ENCODE results near the gene SERTAD4. TPM values are rescaled to one million over a fixed set of nuclear protein-coding genes. Genes with fewer than 3 reads are reported as not detected.
"Not testable (repeated sequence)": the region's sequence is repeated elsewhere in the genome, so short reads cannot be mapped to it uniquely, and the experiment has no call there.

The SERTAD4 gene
- 10 to 100 TPM in 1 of 6 donors, 1 to 10 TPM in 5; 2.0 to 11.5 (median 5.5) TPM for total RNA-seq

DNA sequence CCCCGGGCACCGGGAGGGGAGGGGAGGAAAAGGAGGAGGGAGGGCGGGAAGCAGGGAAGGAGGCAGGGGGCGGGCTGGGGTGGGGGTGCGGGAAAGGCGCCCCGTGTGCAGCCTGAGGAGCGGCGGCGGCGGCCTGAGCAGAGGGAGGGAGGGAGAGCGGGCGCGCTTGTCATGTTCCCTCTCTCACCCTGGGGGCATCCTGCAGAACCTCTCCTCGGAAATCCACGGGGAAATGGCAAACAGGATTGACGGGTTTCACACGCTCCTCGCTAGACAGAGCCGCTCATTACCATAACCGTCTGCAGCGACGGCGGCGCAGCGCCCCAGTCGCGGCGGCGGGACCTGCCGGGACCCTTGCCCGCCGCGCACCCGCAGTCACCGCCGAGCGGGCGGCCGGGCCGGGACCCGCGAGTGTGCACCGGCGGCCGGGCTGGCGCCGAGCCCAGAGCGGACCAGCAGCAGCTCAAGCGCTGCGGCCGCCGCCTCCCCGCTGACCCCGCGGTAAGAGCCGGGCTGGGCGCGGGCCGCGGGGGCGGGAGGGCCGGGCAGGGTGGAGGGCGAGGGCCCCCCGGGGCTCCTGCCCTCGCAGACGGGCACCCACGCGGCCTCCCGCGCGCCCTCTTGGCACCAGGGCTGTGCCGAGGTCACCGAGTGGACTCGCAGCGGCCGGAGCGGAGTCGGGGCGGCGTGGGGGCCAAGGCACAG, at the start of gene SERTAD4:
TSS of gene SERTAD4 (plus strand) at position 286 of the 705 bp plus-strand sequence. CDS start 5,165 bp downstream, outside the sequence.
- WGBS, 2 donors, result 1% methylated on average over 54 of the region's 81 CpGs; no CpG with 5 or more reads in 1 of the 2 donors
- peak; percentile 28 to 33 for ATAC-seq (ENCODE audit: low FRiP score in 2 of 2)
- TF ChIP-seq EP300 (IDR thresholded peaks at IDR 0.05), result no peak
- TF ChIP-seq POLR2A (IDR thresholded peaks at IDR 0.05), result peak in 1 of 4 donors; percentile 18
- TF ChIP-seq, protein P1, sequence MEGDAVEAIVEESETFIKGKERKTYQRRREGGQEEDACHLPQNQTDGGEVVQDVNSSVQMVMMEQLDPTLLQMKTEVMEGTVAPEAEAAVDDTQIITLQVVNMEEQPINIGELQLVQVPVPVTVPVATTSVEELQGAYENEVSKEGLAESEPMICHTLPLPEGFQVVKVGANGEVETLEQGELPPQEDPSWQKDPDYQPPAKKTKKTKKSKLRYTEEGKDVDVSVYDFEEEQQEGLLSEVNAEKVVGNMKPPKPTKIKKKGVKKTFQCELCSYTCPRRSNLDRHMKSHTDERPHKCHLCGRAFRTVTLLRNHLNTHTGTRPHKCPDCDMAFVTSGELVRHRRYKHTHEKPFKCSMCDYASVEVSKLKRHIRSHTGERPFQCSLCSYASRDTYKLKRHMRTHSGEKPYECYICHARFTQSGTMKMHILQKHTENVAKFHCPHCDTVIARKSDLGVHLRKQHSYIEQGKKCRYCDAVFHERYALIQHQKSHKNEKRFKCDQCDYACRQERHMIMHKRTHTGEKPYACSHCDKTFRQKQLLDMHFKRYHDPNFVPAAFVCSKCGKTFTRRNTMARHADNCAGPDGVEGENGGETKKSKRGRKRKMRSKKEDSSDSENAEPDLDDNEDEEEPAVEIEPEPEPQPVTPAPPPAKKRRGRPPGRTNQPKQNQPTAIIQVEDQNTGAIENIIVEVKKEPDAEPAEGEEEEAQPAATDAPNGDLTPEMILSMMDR (IDR thresholded peaks at IDR 0.05), result peak in 2 of 6 experiments; percentile 9 to 15
- Histone ChIP-seq H3K4me3 (peak within 1 kb of the TSS; percentile 49 to 70 (median 60)), H3K9me3 (no peaks in the 10 kb centered on the region), H3K4me1 (peaks cover 12 to 35% (median 25%) of the 10 kb centered on the region in 4 donors), H3K27me3 (peaks cover 0 to 18% (median 0%) of the 10 kb centered on the region in 4 donors), H3K27ac (peak within 1 kb of the TSS; percentile 72 to 85 (median 81)), H3K36me3 (no peaks in the 10 kb centered on the region)
- DNase-seq, result peak; percentile 51 to 91

DNA sequence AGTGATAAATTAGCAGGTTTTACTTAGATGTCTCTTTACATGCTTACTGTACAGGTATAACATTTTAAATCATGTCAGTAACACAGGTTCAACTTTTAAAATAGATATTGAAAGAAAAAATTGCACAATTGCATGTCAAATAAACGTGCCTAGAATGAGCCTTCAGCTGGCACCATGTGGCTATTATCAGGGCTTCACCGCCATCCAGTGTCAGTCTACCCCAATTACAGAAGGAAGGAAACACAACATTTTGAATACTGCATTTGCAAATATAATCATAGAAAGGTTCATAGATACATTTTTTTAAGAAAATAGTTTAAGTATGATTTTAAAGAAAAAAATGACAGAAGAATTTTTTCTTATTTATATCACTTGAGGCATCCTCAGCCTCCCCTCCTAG, 47.5 kb upstream of the SERTAD4 start:
- Histone ChIP-seq H3K36me3 (no peaks in the 10 kb centered on the region), H3K4me1 (no peaks in the 10 kb centered on the region), H3K9me3 (no peaks in the 10 kb centered on the region), H3K4me3 (no peak overlapping the region), H3K27me3 (no peaks in the 10 kb centered on the region), H3K27ac (no peak overlapping the region)
- TF ChIP-seq EP300 (IDR thresholded peaks at IDR 0.05) (no peak), POLR2AphosphoS5 (IDR thresholded peaks at IDR 0.05) (no peak), POLR2A (IDR thresholded peaks at IDR 0.05) (no peak)
- TF ChIP-seq, protein P1 (IDR thresholded peaks at IDR 0.05), result no peak
- 54 to 57% methylated on average over 2 of the region's 2 CpGs for WGBS, 2 donors
- DNase-seq (no peak), ATAC-seq (ENCODE audit: low FRiP score in 2 of 2) (no peak)

DNA sequence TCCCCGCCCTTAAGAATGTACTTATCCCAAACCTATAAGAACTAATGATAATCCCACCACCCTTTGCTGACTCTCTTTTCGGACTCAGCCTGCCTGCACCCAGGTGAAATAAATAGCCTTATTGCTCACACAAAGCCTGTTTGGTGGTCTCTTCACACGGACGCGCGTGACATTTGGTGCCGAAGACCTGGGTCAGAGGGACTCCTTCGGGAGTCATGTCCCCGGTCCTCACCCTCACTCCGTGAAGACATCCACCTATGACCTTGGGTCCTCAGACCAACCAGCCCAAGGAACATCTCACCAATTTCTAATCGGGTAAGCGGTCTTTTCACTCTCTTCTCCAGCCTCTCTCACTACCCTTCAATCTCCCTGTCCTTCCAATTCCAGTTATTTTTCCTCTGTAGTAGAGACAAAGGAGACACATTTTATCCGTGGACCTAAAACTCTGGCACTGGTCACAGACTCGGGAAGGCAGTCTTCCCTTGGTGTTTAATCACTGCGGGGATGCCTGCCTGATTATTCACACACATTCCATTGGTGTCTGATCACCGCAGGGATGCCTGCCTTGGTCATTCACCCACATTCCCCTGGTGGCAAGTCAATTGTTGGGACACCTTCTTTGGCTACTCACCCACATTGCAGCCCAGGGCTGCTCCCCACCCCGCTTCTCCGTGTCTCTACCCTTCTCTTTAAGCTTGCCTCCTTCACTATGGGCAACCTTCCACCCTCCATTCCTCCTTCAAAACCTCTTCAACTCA, 44.6 kb upstream of the SERTAD4 start:
- H3K4me3 ChIP-seq; DNase-seq; H3K9me3 ChIP-seq; ATAC-seq (ENCODE audit: low FRiP score in 2 of 2); H3K27ac ChIP-seq; H3K4me1 ChIP-seq; H3K27me3 ChIP-seq; H3K36me3 ChIP-seq: not testable (repeated sequence)
- whole genome bisulfite sequencing, 2 donors, result 94 to 95% methylated on average over 18 of the region's 18 CpGs

DNA sequence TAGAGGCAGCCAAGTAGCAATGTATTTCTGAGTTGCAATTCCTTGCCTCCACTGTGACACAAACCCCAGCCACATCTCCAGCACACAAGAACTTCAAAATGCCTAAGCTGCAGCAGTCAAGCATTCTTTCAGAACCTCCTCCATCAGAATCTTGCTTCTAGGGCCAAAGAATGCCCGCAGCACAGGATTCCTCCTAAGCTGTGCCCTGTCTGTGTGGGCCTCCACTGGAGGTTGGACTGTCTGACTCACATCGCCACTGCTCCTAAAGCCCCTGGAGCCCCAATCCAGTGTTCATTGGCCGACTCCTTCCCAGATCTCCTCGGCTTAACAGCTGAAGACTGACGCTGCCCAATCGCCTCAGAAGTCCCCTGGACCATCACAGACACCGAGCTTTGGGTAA, 43.2 kb upstream of the SERTAD4 start:
- H3K27me3 ChIP-seq, result no peaks in the 10 kb centered on the region
- no peaks in the 10 kb centered on the region for H3K36me3 ChIP-seq
- no peak overlapping the region for H3K4me3 ChIP-seq
- H3K9me3 ChIP-seq, result no peaks in the 10 kb centered on the region
- 89 to 90% methylated on average over 7 of the region's 7 CpGs for WGBS, 2 donors
- H3K4me1 ChIP-seq, result no peaks in the 10 kb centered on the region
- no peak overlapping the region for H3K27ac ChIP-seq
- DNase-seq, result no peak
- TF ChIP-seq EP300 (IDR thresholded peaks at IDR 0.05), result no peak
- no peak for TF ChIP-seq POLR2A (IDR thresholded peaks at IDR 0.05)
- TF ChIP-seq, protein P1 (IDR thresholded peaks at IDR 0.05), result no peak
- ATAC-seq (ENCODE audit: low FRiP score in 2 of 2), result no peak

DNA sequence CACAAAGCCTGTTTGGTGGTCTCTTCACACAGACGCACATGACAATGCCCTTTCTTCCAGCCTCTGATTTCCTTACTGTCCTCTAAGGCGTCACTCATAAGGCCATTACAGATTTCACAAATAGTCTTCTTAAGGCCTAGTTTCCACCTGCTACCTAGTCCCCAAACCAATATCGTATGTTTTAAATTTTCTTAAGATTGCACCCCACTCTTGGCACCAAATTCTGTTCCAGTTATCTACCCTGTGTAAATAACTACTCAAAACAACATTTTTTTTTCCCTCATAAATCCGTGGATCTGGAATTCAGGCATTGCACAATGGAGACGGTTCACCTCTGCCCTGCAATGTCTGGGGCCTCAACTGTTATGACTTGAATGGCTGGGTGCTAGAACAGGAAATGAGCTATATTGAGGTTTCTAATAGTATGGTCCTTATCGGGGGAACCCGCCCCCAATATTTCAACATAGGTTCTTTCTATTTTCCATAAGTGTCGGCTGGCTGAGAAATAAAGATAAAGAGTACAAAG, 36.9 kb upstream of the SERTAD4 start:
- H3K4me1 ChIP-seq, result no peaks in the 10 kb centered on the region
- WGBS, 2 donors, result 85 to 91% methylated on average over 8 of the region's 8 CpGs
- H3K27me3 ChIP-seq, result no peaks in the 10 kb centered on the region
- H3K4me3 ChIP-seq, result no peak overlapping the region
- H3K36me3 ChIP-seq, result no peaks in the 10 kb centered on the region
- peaks cover 0 to 9% (median 7%) of the 10 kb centered on the region in 4 donors for H3K9me3 ChIP-seq
- H3K27ac ChIP-seq, result no peak overlapping the region
- TF ChIP-seq POLR2AphosphoS5 (IDR thresholded peaks at IDR 0.05) (no peak), EP300 (IDR thresholded peaks at IDR 0.05) (no peak), POLR2A (IDR thresholded peaks at IDR 0.05) (no peak)
- TF ChIP-seq, protein P1 (IDR thresholded peaks at IDR 0.05), result no peak
- no peak for DNase-seq
- no peak for ATAC-seq (ENCODE audit: low FRiP score in 2 of 2)

DNA sequence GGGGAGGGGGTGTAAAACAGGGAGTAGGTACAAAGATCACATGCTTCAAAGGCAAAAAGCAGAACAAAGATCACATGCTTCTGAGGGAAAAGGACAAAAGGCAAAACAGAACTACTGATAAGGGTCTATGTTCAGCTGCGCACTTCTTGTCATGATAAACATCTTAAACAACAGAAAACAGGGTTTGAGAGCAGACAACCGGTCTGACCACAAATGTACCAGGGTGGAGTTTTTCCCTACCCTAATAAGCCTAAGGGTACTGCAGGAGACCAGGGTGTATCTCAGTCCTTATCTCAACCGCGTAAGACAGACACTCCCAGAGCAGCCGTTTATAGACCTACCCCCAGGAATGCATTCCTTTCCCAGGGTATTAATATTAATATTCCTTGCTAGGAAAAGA, 36.3 kb upstream of the SERTAD4 start:
- H3K27me3 ChIP-seq; H3K36me3 ChIP-seq; DNase-seq; ATAC-seq (ENCODE audit: low FRiP score in 2 of 2); H3K4me3 ChIP-seq; H3K4me1 ChIP-seq; H3K9me3 ChIP-seq; H3K27ac ChIP-seq: not testable (repeated sequence)
- WGBS, 2 donors, result 85 to 91% methylated on average over 5 of the region's 5 CpGs
